Panc1 (cell line): ENCODE data around the gene TERT. TPM values are rescaled to one million over a fixed set of nuclear protein-coding genes. Genes with fewer than 3 reads are reported as not detected.
"Not testable (repeated sequence)": the region's sequence is repeated elsewhere in the genome, so short reads cannot be mapped to it uniquely, and the experiment has no call there.

Experiments
- ATAC-seq: fragments of 200-7000 bp; cut with Tn5 transposase; 2 replicates; pipeline ENCODE4 v1.9.1; 2020; ENCODE audit warnings: mild to moderate bottlenecking, moderate library complexity
- BruUV-seq: library from RNA; stranded (reverse); fragments of 400-500 nt; replicated peaks from 2 replicates; lab custom pipeline; 2021; lab: Mats Ljungman, UMichigan
- CTCF ChIA-PET: fragments of 300-600 bp; sonication (Branson Sonifier 250); formaldehyde crosslinking; loops from one replicate; lab custom pipeline; 2022; ENCODE audit warnings: antibody characterized with exemption; lab: Charles Lee
- POLR2A ChIA-PET: fragments of 300-600 bp; sonication (Branson Sonifier 250); formaldehyde crosslinking; loops from one replicate; lab custom pipeline; 2022; ENCODE audit warnings: antibody characterized with exemption; lab: Charles Lee
- DNase-seq: peaks from one replicate; pipeline ENCODE4 v3.0.0-alpha.2; 2010; ENCODE audit warnings: low read depth, low spot score
- H3K27ac ChIP-seq: 2 replicates; pipeline ENCODE4 v1.5.1; 2011; ENCODE audit warnings: mild to moderate bottlenecking, low read length, inconsistent platforms
- H3K27me3 ChIP-seq: fragments of 200-500 bp; sonication (Bioruptor generic); 2 replicates; pipeline ENCODE4 v1.6.0; 2014; ENCODE audit warnings: low read length, inconsistent platforms; ENCODE audit not compliant: control insufficient read depth, insufficient read depth
- H3K36me3 ChIP-seq: fragments of 200-500 bp; sonication (Bioruptor generic); 2 replicates; pipeline ENCODE4 v1.5.1; 2014; ENCODE audit warnings: inconsistent platforms, mild to moderate bottlenecking, low read length, moderate library complexity; ENCODE audit not compliant: control insufficient read depth, insufficient read depth
- H3K4me1 ChIP-seq: 2 replicates; pipeline ENCODE4 v1.5.1; 2011; ENCODE audit warnings: inconsistent platforms, mild to moderate bottlenecking, low read length, moderate library complexity; ENCODE audit not compliant: control insufficient read depth, insufficient read depth
- H3K4me3 ChIP-seq, 2 experiments: 2 replicates each; pipeline ENCODE4 v1.5.1; 2011 to 2012; ENCODE audit warnings: low read depth in 2 of 2, low read length in 2 of 2, mild to moderate bottlenecking in 2 of 2, inconsistent platforms in 1 of 2, moderate library complexity in 1 of 2
- H3K9me3 ChIP-seq: fragments of 200-500 bp; sonication (Bioruptor generic); 2 replicates; pipeline ENCODE4 v1.5.1; 2014; ENCODE audit warnings: low read depth, mild to moderate bottlenecking, inconsistent platforms, low read length, moderate library complexity; ENCODE audit not compliant: control insufficient read depth, insufficient read depth
- POLR2AphosphoS5 ChIP-seq: IDR thresholded peaks from 2 replicates; pipeline ENCODE4 v1.6.1; 2012; ENCODE audit warnings: mild to moderate bottlenecking, low read depth, low read length, moderate library complexity
- SIN3A ChIP-seq: IDR thresholded peaks from 2 replicates; pipeline ENCODE4 v1.6.1; 2012; ENCODE audit warnings: low read depth, mild to moderate bottlenecking, low read length, moderate library complexity, borderline replicate concordance; ENCODE audit not compliant: insufficient read depth
- TCF7L2 ChIP-seq: IDR thresholded peaks from 2 replicates; pipeline ENCODE4 v1.6.1; 2011; ENCODE audit warnings: mild to moderate bottlenecking, low read depth, low read length, inconsistent platforms
- in situ Hi-C: cut with HindIII; loops from 2 replicates; pipeline ENCODE4 v1.10.0; 2016; ENCODE audit warnings: low sequenced_read_pairs, low pct_unique_long_range_greater_than_20kb
- intact Hi-C: fragments of 100-400 bp; cut with micrococcal nuclease; formaldehyde crosslinking; loops from one replicate; pipeline ENCODE4 v1.10.0; 2022; ENCODE audit not compliant: unreplicated experiment
- total RNA-seq: library from RNA; stranded (reverse); gene quantifications from one replicate; pipeline ENCODE4 v1.2.1, GENCODE V29; 2021; ENCODE audit not compliant: unreplicated experiment
- TF ChIP-seq, protein P1 (sequence below), 2 experiments: IDR thresholded peaks; 2 replicates each; pipeline ENCODE4 v1.6.1; 2011 to 2012; ENCODE audit warnings: low read depth in 2 of 2, control low read depth in 1 of 2, low read length in 1 of 2, mild to moderate bottlenecking in 1 of 2, moderate library complexity in 1 of 2; ENCODE audit not compliant: insufficient read depth in 1 of 2
- TF ChIP-seq, protein P2 (sequence below): fragments of 450-650 bp; IDR thresholded peaks from 2 replicates; pipeline ENCODE4 v1.5.1; 2017; ENCODE audit warnings: mild to moderate bottlenecking

TERT gene
- total RNA-seq, 1 experiment from 2014 or later, result 8.9 TPM

DNA sequence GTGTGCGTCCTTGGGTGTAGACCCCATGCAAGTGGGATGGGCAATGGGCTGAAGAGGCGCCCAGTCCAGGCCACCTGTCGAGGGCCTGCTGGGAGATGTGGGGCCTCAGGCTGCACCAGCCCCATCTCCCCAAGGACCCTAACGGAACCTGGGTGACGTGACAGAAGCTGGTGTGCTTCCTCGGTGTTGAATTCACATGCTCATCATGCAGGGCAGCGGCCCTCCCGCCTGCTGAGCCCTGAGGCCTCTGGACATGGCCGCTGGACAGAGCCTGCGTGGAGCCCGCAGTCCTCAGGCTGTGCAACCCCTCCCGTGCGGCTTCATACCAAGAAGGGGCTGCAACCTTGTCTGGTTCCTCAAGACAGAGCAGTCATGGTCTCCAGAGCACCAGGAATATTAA lies 26.8 kb downstream of the TERT start:
- in situ Hi-C loops, result no loop called here
- no peak for DNase-seq
- Histone ChIP-seq H3K4me1 (no peaks in the 10 kb centered on the region), H3K36me3 (no peaks in the 10 kb centered on the region), H3K27ac (no peak overlapping the region), H3K4me3 (no peak overlapping the region), H3K27me3 (no peaks in the 10 kb centered on the region), H3K9me3 (no peaks in the 10 kb centered on the region)
- TF ChIP-seq, protein P1, sequence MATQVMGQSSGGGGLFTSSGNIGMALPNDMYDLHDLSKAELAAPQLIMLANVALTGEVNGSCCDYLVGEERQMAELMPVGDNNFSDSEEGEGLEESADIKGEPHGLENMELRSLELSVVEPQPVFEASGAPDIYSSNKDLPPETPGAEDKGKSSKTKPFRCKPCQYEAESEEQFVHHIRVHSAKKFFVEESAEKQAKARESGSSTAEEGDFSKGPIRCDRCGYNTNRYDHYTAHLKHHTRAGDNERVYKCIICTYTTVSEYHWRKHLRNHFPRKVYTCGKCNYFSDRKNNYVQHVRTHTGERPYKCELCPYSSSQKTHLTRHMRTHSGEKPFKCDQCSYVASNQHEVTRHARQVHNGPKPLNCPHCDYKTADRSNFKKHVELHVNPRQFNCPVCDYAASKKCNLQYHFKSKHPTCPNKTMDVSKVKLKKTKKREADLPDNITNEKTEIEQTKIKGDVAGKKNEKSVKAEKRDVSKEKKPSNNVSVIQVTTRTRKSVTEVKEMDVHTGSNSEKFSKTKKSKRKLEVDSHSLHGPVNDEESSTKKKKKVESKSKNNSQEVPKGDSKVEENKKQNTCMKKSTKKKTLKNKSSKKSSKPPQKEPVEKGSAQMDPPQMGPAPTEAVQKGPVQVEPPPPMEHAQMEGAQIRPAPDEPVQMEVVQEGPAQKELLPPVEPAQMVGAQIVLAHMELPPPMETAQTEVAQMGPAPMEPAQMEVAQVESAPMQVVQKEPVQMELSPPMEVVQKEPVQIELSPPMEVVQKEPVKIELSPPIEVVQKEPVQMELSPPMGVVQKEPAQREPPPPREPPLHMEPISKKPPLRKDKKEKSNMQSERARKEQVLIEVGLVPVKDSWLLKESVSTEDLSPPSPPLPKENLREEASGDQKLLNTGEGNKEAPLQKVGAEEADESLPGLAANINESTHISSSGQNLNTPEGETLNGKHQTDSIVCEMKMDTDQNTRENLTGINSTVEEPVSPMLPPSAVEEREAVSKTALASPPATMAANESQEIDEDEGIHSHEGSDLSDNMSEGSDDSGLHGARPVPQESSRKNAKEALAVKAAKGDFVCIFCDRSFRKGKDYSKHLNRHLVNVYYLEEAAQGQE (IDR thresholded peaks at IDR 0.05; ENCODE audit: insufficient read depth in 1 of 2, low read depth in 2 of 2, low read length in 1 of 2), result no peak
- TF ChIP-seq SIN3A (no peak), TCF7L2 (no peak), POLR2AphosphoS5 (no peak)
- TF ChIP-seq, protein P2, sequence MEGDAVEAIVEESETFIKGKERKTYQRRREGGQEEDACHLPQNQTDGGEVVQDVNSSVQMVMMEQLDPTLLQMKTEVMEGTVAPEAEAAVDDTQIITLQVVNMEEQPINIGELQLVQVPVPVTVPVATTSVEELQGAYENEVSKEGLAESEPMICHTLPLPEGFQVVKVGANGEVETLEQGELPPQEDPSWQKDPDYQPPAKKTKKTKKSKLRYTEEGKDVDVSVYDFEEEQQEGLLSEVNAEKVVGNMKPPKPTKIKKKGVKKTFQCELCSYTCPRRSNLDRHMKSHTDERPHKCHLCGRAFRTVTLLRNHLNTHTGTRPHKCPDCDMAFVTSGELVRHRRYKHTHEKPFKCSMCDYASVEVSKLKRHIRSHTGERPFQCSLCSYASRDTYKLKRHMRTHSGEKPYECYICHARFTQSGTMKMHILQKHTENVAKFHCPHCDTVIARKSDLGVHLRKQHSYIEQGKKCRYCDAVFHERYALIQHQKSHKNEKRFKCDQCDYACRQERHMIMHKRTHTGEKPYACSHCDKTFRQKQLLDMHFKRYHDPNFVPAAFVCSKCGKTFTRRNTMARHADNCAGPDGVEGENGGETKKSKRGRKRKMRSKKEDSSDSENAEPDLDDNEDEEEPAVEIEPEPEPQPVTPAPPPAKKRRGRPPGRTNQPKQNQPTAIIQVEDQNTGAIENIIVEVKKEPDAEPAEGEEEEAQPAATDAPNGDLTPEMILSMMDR, result no peak
- POLR2A ChIA-PET, result no interaction called here
- CTCF ChIA-PET, result no interaction called here
- intact Hi-C loops, result no loop called here
- no peak for ATAC-seq
- BruUV-seq, result no TSS peak

DNA sequence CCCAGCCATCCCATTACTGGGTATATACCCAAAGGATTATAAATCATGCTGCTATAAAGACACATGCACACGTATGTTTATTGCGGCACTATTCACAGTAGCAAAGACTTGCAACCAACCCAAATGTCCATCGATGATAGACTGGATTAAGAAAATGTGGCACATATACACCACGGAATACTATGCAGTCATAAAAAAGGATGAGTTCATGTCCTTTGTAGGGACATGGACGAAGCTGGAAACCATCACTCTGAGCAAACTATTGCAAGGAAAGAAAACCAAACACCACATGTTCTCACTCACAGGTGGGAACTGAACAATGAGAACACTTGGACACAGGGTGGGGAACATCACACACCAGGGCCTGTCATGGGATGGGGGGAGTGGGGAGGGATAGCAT lies 27.4 kb downstream of the TERT start:
- DNase-seq, H3K9me3 ChIP-seq, H3K27me3 ChIP-seq, BruUV-seq, POLR2A ChIA-PET, intact Hi-C loops, ATAC-seq, H3K4me1 ChIP-seq, H3K27ac ChIP-seq, H3K36me3 ChIP-seq, H3K4me3 ChIP-seq, CTCF ChIA-PET, in situ Hi-C loops: not testable (repeated sequence)

DNA sequence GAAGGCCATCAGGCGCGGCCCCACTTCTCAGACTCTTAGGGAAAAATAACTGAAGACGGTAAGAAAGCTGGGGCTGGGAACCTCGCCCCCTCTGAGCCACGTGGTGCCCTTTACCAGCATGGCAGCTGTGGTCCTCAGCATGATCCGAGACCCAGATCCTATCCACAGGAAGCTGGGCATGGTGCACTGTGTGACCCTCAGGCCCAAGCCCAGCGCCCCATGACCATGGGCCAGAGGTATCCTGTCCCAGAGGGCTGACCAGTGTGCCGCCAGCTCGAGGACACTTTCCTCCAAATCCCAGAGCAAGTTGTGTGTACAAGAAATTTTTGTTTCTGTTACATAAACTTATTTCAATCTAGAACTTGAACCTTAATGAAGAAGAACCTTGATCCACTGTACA lies 28.1 kb downstream of the TERT start:
- ChIA-PET CTCF (no interaction called here), POLR2A (no interaction called here)
- TF ChIP-seq TCF7L2, result no peak
- Histone ChIP-seq H3K9me3 (no peaks in the 10 kb centered on the region), H3K27me3 (no peaks in the 10 kb centered on the region), H3K36me3 (no peaks in the 10 kb centered on the region), H3K27ac (no peak overlapping the region), H3K4me1 (no peaks in the 10 kb centered on the region), H3K4me3 (no peak overlapping the region)
- in situ Hi-C loops (no loop called here), intact Hi-C loops (no loop called here)
- ATAC-seq (no peak), DNase-seq (no peak)
- BruUV-seq, result no TSS peak
